Measurements from ENCODE around the gene PAPOLA.

DNA sequence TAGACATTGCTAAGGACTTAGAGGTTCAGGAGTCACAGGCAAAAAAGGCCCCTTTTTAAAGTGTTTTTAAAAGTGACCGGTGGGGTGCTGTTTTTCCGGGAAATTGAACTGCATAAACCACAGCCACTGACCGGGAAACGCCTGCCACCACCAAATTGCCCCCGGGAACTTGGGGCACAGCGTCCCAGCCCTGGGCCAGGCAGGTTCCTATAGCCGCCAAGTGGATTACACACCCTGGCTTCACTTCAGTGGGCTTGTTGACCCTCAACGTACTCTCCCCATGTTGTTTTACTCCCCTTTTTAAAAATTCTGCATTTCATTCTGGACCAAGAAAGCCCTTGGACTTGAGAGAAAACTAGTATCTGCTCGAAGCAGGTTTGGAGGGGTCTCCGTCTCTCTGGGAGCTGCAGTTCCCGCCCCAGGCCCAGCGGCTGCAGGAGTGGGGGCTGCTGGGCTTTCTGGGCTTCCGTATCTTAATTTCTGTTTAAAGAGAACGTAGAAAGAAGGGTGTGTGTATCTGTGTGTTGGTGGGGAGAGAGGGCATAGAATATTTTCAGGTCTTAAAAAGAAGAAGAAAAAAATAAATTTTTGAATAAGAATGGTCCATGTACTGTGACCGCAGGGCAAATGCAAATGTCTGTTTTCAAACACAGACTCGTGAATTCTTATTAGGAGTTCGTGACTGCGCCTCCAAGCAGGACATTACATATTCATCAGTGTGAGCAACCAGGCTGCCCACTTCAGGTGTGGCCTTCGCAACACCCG lies 82.9 kb downstream of the PAPOLA start:
- TF ChIP-seq, protein P1, sequence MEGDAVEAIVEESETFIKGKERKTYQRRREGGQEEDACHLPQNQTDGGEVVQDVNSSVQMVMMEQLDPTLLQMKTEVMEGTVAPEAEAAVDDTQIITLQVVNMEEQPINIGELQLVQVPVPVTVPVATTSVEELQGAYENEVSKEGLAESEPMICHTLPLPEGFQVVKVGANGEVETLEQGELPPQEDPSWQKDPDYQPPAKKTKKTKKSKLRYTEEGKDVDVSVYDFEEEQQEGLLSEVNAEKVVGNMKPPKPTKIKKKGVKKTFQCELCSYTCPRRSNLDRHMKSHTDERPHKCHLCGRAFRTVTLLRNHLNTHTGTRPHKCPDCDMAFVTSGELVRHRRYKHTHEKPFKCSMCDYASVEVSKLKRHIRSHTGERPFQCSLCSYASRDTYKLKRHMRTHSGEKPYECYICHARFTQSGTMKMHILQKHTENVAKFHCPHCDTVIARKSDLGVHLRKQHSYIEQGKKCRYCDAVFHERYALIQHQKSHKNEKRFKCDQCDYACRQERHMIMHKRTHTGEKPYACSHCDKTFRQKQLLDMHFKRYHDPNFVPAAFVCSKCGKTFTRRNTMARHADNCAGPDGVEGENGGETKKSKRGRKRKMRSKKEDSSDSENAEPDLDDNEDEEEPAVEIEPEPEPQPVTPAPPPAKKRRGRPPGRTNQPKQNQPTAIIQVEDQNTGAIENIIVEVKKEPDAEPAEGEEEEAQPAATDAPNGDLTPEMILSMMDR (conservative IDR thresholded peaks at IDR 0.05; ENCODE audit: low read length): no peak
- TF ChIP-seq EZH2phosphoT487 (IDR thresholded peaks at IDR 0.05; ENCODE audit: borderline replicate concordance, low read depth, low read length): no peak
